Gastrocnemius medialis (tissue), 4 donors: ENCODE data around the gene NDST4.

Experiments used
- POLR2A ChIP-seq, 2 donors: fragments of 450-650 bp; IDR thresholded peaks; one replicate each; pipeline ENCODE4 v1.6.1; 2017; ENCODE audit warnings: antibody characterized with exemption in 2 of 2, mild to moderate bottlenecking in 2 of 2, moderate library complexity in 2 of 2
- TF ChIP-seq, protein P1 (sequence below), 5 experiments: fragments of 450-650 bp in 3 of 5; fragments of 200-600 bp in 2 of 5; sonication (generic) in 2 of 5; IDR thresholded peaks in 4 of 5; conservative IDR thresholded peaks in 1 of 5; 1 replicate in 4 of 5; 2 replicates in 1 of 5; pipeline ENCODE4 v1.5.1; 2016 to 2019; ENCODE audit warnings: antibody characterized with exemption in 5 of 5, mild to moderate bottlenecking in 3 of 5, moderate library complexity in 3 of 5

DNA sequence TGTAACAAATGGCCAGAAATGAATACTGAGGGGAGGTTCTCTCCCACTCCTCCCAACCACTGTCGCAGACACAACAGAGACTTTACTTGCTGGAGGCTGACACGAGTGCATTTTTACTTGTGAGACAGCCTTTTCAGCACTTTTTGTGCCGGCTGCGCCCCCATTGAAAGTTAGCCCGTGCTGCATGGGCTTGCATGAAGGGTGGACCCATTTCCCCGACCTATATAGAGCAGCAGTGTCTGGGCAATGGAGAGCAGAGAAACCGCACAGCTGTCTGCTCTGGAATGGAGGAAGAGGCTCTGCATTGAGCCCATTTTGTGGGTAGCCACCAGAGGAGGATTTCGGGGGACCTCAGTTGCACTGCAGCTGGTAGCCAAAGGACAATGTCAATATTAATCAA, 306.1 kb downstream of the NDST4 start:
- TF ChIP-seq, protein P1, sequence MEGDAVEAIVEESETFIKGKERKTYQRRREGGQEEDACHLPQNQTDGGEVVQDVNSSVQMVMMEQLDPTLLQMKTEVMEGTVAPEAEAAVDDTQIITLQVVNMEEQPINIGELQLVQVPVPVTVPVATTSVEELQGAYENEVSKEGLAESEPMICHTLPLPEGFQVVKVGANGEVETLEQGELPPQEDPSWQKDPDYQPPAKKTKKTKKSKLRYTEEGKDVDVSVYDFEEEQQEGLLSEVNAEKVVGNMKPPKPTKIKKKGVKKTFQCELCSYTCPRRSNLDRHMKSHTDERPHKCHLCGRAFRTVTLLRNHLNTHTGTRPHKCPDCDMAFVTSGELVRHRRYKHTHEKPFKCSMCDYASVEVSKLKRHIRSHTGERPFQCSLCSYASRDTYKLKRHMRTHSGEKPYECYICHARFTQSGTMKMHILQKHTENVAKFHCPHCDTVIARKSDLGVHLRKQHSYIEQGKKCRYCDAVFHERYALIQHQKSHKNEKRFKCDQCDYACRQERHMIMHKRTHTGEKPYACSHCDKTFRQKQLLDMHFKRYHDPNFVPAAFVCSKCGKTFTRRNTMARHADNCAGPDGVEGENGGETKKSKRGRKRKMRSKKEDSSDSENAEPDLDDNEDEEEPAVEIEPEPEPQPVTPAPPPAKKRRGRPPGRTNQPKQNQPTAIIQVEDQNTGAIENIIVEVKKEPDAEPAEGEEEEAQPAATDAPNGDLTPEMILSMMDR (IDR thresholded peaks at IDR 0.05 in 4 of 5, conservative IDR thresholded peaks at IDR 0.05 in 1 of 5): no peak
- no peak for TF ChIP-seq POLR2A (IDR thresholded peaks at IDR 0.05)
